Lung (tissue), 12 donors: ENCODE data around the gene PFKFB4. TPM values are rescaled to one million over a fixed set of nuclear protein-coding genes. Genes with fewer than 3 reads are reported as not detected.
"Not testable (repeated sequence)": the region's sequence is repeated elsewhere in the genome, so short reads cannot be mapped to it uniquely, and the experiment has no call there.

Experiments
- ATAC-seq: fragments of 200-7000 bp; cut with Tn5 transposase; one replicate; pipeline ENCODE4 v1.9.1; 2020; ENCODE audit warnings: moderate number of reproducible peaks; ENCODE audit not compliant: insufficient read depth, low FRiP score
- DNase-seq, 3 donors: peaks; one replicate each; pipeline ENCODE4 v3.0.0-alpha.2; 2013 to 2017
- H3K27ac ChIP-seq, 2 donors: one replicate each; pipeline ENCODE4 v1.5.1; 2013; ENCODE audit warnings: mild to moderate bottlenecking in 2 of 2, moderate library complexity in 2 of 2, control low read depth in 1 of 2, inconsistent platforms in 1 of 2, low read depth in 1 of 2, low read length in 1 of 2
- H3K27me3 ChIP-seq, 3 donors: one replicate each; pipeline ENCODE4 v1.5.1; 2013; ENCODE audit warnings: low read length in 2 of 3; ENCODE audit not compliant: control insufficient read depth in 3 of 3, insufficient read depth in 3 of 3
- H3K36me3 ChIP-seq, 4 donors: one replicate each; pipeline ENCODE4 v1.5.1; 2013; ENCODE audit warnings: low read length in 4 of 4, mild to moderate bottlenecking in 1 of 4, moderate library complexity in 1 of 4; ENCODE audit not compliant: control insufficient read depth in 4 of 4, insufficient read depth in 4 of 4
- H3K4me1 ChIP-seq, 5 donors: one replicate each; pipeline ENCODE4 v1.5.1; 2013; ENCODE audit warnings: low read length in 5 of 5, mild to moderate bottlenecking in 2 of 5, moderate library complexity in 1 of 5; ENCODE audit not compliant: control insufficient read depth in 5 of 5, insufficient read depth in 5 of 5
- H3K4me3 ChIP-seq: one replicate; pipeline ENCODE4 v1.5.1; 2013; ENCODE audit warnings: mild to moderate bottlenecking, control low read depth, moderate library complexity
- H3K9ac ChIP-seq, 2 donors: one replicate each; pipeline ENCODE4 v1.5.1; 2013; ENCODE audit warnings: low read length in 2 of 2, control low read depth in 1 of 2; ENCODE audit not compliant: insufficient read depth in 1 of 2
- H3K9me3 ChIP-seq, 4 donors: one replicate each; pipeline ENCODE4 v1.5.1; 2013; ENCODE audit warnings: low read length in 3 of 4, mild to moderate bottlenecking in 1 of 4, moderate library complexity in 1 of 4; ENCODE audit not compliant: control insufficient read depth in 4 of 4, insufficient read depth in 3 of 4
- CTCF ChIP-seq: IDR thresholded peaks from 2 replicates; pipeline ENCODE4 v1.5.1; 2012; ENCODE audit warnings: mild to moderate bottlenecking; ENCODE audit errors: control extremely low read depth, extremely low read depth
- WGBS, 2 donors: extraction: QIAGEN DNeasy Blood & Tissue Kit; methylation state at CpG; one replicate each; pipeline ENCODE4 v1.1.7; 2013; 5-methylcytosine and 5-hydroxymethylcytosine counted together
- polyA plus RNA-seq, 2 donors: library from polyadenylated mRNA; stranded (reverse); fragments of 200-250 nt; gene quantifications; one replicate each; pipeline ENCODE4 v1.2.1, GENCODE V29; 2013
- total RNA-seq, 2 donors: library from RNA; depleted of rRNA in 1 of 2; stranded (reverse); fragments of >200 nt in 1 of 2; gene quantifications; one replicate each; pipeline ENCODE4 v1.2.1, GENCODE V29; 2014 to 2021
- donor health status: control.
- donor health status: control.
- donor health status: Bipolar disorder and iron deficiency.
- donor health status: healthy.
- donor health status: DM: yes; HTN: yes; CAD: no.

PFKFB4 gene
- total and polyA plus RNA-seq, 4 donors: 3.6 to 15.9 (median 12.1) TPM

- Histone ChIP-seq H3K36me3 (peaks cover 0 to 21% (median 4%) of the 10 kb centered on the region in 4 donors), H3K4me3 (no peak overlapping the region), H3K27me3 (no peaks in the 10 kb centered on the region), H3K4me1 (no peaks in the 10 kb centered on the region), H3K9me3 (no peaks in the 10 kb centered on the region), H3K27ac (no peak overlapping the region), H3K9ac (no peak overlapping the region)
- DNase-seq: no peak
- WGBS, 2 donors: 81 to 83% methylated on average over 6 of the region's 6 CpGs
- TF ChIP-seq CTCF: no peak
- no peak for ATAC-seq
These were observed 24.2 kb downstream of the PFKFB4 start for GRCh38 chr3:48532271-48532976.

- WGBS, 2 donors: 93 to 98% methylated on average over 4 of the region's 4 CpGs
- not testable (repeated sequence) for H3K4me3 ChIP-seq, H3K4me1 ChIP-seq, DNase-seq, H3K27ac ChIP-seq, ATAC-seq, H3K9ac ChIP-seq, H3K36me3 ChIP-seq, H3K27me3 ChIP-seq, H3K9me3 ChIP-seq
These were observed 25.9 kb downstream of the PFKFB4 start for GRCh38 chr3:48530701-48531100.

GRCh38 chr3:48528754-48529153 lies 27.8 kb downstream of the PFKFB4 start:
- 48 to 68% methylated on average over 3 of the region's 3 CpGs for WGBS, 2 donors
- Histone ChIP-seq H3K4me3 (no peak overlapping the region), H3K9ac (no peak overlapping the region), H3K9me3 (peaks cover 0 to 3% (median 0%) of the 10 kb centered on the region in 4 donors), H3K27me3 (no peaks in the 10 kb centered on the region), H3K36me3 (peaks cover 0 to 3% (median 0%) of the 10 kb centered on the region in 4 donors), H3K4me1 (no peaks in the 10 kb centered on the region), H3K27ac (no peak overlapping the region)
- DNase-seq: no peak
- ATAC-seq: no peak
- TF ChIP-seq CTCF: no peak

- H3K9me3 ChIP-seq: peaks cover 0 to 3% (median 0%) of the 10 kb centered on the region in 4 donors
- H3K4me3 ChIP-seq: no peak overlapping the region
- TF ChIP-seq CTCF: no peak
- H3K36me3 ChIP-seq: peaks cover 0 to 6% (median 0%) of the 10 kb centered on the region in 4 donors
- WGBS, 2 donors: 50 to 82% methylated on average over 9 of the region's 9 CpGs
- ATAC-seq (no peak), DNase-seq (no peak)
- H3K4me1 ChIP-seq: no peaks in the 10 kb centered on the region
- no peak overlapping the region for H3K9ac ChIP-seq
- peak overlapping the region in 1 of 2 donors; percentile 44 for H3K27ac ChIP-seq
- no peaks in the 10 kb centered on the region for H3K27me3 ChIP-seq
These were observed 28.6 kb downstream of the PFKFB4 start for GRCh38 chr3:48528048-48528447.
